ENCODE data around the gene INTS1.
"Not testable (repeated sequence)": the region's sequence is repeated elsewhere in the genome, so short reads cannot be mapped to it uniquely, and the experiment has no call there.

INTS1 gene

DNA sequence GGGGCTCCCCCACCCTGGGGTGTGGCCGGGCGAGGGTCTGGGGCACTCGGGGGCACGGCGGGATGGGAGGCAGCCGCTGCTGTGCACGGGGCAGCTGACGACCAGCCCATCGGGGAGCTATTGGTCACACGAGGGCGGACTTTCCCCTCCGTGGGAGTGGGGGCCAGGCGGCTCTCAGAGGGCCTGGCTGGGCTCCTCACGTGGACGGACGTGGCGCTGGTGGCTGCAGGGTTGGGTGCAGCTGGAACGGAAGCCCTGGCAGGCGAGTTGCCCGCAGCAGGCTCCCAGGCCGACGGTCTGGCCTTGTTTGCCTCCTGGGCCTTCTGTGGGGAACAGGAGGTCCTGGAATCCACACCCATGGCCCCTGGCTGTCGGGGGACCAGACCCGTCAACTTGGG lies 59.3 kb downstream of the INTS1 start:
- TF ChIP-seq ZFX (IDR thresholded peaks at IDR 0.05): no peak
- TF ChIP-seq, protein P1, sequence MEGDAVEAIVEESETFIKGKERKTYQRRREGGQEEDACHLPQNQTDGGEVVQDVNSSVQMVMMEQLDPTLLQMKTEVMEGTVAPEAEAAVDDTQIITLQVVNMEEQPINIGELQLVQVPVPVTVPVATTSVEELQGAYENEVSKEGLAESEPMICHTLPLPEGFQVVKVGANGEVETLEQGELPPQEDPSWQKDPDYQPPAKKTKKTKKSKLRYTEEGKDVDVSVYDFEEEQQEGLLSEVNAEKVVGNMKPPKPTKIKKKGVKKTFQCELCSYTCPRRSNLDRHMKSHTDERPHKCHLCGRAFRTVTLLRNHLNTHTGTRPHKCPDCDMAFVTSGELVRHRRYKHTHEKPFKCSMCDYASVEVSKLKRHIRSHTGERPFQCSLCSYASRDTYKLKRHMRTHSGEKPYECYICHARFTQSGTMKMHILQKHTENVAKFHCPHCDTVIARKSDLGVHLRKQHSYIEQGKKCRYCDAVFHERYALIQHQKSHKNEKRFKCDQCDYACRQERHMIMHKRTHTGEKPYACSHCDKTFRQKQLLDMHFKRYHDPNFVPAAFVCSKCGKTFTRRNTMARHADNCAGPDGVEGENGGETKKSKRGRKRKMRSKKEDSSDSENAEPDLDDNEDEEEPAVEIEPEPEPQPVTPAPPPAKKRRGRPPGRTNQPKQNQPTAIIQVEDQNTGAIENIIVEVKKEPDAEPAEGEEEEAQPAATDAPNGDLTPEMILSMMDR (conservative IDR thresholded peaks at IDR 0.05): no peak
- H3K27ac ChIP-seq: no peak overlapping the region

DNA sequence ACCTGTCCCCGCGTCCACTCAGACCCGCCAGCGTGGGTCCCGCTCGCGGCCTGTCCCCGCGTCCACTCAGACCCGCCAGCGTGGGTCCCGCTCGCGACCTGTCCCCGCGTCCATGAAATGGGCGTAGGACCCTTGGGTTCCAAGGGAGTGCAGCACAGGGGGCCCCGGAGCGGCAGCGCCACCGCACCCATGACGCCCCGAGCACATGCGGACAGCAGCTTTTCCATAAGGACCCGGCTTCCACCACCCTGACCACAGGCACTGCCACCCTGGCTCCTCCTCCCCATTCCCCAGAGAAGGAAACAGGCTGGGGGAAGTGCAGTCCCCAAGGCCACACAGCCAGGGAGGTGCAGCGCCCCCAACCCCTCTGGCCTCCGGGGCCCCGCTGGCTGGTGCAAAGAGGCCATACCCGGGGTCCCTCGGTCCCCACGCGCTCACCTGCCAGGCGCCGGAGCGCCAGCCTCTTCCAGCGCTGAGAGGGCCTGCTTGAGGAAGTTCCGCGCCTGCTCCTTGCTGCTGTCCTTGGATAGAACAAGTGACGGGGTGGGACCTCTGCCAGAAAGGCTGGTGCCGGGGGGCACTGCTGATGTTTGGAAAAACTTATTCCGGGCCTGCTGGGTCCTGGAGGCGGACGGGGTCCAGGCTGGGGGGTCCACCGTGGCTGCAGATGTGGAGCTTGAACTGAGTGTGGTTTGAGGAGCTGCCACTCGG lies 59.8 kb downstream of the INTS1 start:
- TF ChIP-seq, protein P1 (conservative IDR thresholded peaks at IDR 0.05): no peak
- no peak for TF ChIP-seq ZFX (IDR thresholded peaks at IDR 0.05)
- no peak overlapping the region for H3K27ac ChIP-seq

DNA sequence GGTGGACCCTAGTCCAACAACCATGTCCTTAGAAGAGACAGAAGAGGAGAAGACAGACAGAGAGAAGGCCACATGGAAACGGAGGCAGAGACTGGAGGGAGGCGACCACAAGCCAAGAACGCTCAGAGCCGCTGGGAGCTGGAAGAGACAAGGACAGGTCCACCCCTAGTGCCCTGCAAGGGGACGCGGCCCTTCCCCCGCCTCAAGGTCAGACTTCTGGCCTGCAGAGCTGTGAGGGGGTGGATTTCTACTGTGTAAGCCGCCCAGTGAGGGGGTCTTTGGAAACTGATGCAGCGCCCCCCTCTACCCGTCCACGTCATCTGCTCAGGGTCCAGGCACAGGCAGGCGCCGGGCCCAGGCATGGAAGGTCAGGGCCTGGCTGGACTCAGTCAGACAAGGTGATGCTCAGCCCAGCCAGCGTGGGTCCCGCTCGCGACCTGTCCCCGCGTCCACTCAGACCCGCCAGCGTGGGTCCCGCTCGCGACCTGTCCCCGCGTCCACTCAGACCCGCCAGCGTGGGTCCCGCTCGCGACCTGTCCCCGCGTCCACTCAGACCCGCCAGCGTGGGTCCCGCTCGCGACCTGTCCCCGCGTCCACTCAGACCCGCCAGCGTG lies 60.5 kb downstream of the INTS1 start:
- H3K27ac ChIP-seq: not testable (repeated sequence)

DNA sequence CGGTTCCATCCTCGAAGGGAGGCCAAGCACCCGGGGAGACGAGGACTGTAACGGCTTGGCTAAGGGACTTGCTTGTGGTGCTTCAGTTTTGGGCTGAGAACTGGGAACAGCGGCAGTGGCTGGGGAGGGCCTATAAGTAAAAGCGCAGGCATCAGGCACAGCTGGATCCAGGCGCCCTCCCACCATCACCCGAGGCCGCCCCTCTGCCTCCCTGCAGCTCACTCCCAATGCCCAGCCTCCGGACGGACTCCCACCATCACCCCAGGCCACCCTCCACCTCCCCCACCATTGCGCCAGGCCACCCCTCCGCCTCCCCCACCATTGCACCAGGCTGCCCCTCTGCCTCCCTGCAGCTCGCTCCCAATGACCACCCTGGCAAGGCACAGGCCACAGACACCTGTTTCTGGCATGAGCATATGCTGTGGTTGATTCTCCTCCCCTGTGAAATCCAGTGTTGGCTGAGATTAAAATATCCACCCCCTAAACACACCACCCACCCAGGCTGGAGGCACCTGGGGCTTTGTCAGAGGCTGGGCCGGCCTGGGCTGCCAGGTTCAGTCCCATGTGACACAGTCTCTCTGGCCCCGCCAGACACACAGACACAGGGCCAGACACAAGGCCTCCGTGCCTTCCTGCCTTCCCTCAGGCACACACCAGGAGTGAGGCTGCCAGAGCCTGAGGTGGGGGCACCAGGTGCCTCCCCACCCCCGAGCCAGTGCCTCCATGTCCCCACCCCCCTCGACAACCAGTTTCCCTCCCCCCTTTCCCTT lies 61.6 kb downstream of the INTS1 start:
- TF ChIP-seq, protein P1 (conservative IDR thresholded peaks at IDR 0.05): no peak
- no peak for TF ChIP-seq ZFX (IDR thresholded peaks at IDR 0.05)
- no peak overlapping the region for H3K27ac ChIP-seq

DNA sequence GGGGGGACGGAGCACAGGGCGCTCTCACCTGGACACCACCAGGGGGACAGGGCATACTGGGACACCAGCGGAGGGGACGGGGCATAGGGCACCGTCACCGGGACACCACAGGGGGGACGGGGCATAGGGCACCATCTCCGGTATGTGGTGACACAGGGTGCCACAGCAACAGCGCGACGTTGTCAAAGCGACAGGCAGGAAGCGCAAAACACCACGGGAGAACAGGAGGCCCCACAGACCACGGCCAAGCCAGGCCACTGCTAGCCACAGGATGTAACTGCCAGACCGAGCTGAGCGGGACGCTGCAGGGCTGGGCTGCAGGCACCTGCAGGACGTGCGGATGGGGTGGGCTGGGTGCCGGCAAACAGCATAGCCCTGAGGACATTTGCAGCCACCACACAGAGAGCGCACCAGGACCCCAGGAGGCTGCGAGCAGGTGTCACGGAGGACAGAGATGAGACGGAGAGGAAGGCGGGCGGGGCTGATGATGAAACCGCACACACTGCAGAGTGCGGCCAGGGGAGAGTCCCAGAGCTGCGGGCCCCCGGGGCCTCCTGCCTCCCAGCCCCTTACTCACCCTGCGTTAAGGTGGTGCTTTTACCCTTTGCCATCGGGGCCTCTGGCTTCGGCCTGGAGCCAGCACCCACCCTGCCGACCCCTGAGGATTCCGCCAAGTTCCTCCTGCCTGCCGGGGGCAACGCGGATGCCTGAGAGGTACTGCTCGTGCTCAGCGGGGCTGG lies 62.4 kb downstream of the INTS1 start:
- H3K27ac ChIP-seq: no peak overlapping the region
- TF ChIP-seq, protein P1 (conservative IDR thresholded peaks at IDR 0.05): no peak
- TF ChIP-seq ZFX (IDR thresholded peaks at IDR 0.05): no peak

DNA sequence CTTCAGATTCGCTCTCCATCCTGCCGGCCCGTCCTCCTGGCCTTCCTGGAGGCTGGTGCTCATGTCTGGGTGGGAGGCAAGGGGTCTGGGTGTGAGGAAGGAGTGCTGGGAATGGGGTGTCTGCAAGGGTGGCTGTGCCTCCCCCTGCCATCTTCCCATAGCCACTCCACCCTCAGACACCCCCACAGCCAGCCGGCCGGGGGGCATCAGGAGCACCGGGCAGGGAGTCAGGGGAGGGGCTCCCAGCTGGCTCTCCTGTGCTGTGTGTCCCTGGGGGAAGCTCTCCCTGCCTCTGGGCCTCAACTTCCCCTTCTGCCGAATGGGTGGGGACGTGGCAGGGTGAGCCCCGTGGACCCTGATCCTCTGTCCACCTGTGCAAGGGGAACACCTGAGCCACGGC lies 63.6 kb downstream of the INTS1 start:
- TF ChIP-seq, protein P1 (conservative IDR thresholded peaks at IDR 0.05): no peak
- TF ChIP-seq ZFX (IDR thresholded peaks at IDR 0.05): no peak

DNA sequence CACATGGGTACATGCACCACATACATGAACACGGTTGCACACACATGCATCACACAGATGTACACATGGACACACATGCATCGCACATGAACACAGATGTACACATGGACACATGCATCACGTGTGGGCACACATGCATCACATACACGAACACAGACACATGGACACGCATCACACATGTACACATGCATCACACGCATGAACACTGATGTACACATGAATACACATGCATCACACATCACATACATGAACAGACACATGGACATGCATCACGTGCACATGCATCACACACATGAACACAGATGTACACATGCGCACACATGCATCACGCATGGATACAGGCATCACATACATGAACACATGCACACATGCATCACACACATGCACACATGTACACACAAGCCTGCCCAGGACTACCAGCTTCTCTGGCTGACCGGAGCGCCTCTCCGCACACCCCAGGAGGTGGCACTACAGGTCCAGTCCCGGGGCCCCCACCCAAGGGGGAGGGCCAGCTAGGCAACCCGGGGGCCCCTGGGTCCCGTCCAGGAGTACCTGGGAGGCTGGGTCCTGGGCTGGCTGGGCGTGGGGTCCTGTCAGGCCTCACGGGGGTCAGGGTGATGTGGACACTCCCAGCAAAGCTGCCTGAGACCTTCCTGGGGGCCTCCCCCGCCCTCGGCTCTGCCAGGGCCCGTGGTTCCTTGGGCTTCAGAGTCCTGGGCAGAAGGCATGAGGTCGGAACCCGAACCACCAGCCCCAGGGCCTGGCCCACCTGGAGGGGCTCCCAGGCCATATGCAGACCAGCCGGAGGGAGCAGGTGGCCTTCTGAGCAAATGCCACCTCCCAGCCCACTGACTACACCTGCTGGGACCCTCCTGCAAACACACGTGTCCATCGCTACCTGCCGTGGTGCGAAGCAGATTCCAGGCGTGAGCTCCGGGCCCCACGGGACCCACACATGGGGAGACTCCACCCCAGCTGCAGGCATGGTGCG lies 64.5 kb downstream of the INTS1 start:
- H3K27ac ChIP-seq: no peak overlapping the region
- TF ChIP-seq, protein P1 (conservative IDR thresholded peaks at IDR 0.05): no peak
- no peak for TF ChIP-seq ZFX (IDR thresholded peaks at IDR 0.05)

More for the DNA sequence above, 63.6 kb downstream of the INTS1 start:
- no peak overlapping the region for H3K27ac ChIP-seq

All from C4-2B (cell line).